SU-DHL-6 (cell line): Measurements from ENCODE around the gene STK38.
A peak's percentile ranks its signal among the peaks of the same experiment; 100 is the strongest.

Source experiments
- H2AFZ ChIP-seq: fragments of 200-600 bp; sonication (generic); 2 replicates; pipeline ENCODE4 v1.6.1; 2014; ENCODE audit warnings: low read depth, mild to moderate bottlenecking, moderate library complexity, mixed read lengths, antibody characterized with exemption, low read length; ENCODE audit not compliant: severe bottlenecking
- H3F3A ChIP-seq: fragments of 200-600 bp; shearing (Covaris generic); 2 replicates; pipeline ENCODE4 v1.6.0; 2016; ENCODE audit warnings: antibody characterized with exemption, mild to moderate bottlenecking; ENCODE audit not compliant: insufficient read depth
- H3K27ac ChIP-seq: fragments of 200-600 bp; sonication (generic); 2 replicates; pipeline ENCODE4 v1.5.1; 2016; ENCODE audit warnings: low read depth, mild to moderate bottlenecking, low read length, moderate library complexity, mixed read lengths
- H3K27me3 ChIP-seq: fragments of 200-600 bp; sonication (generic), shearing (Covaris generic); 2 replicates; pipeline ENCODE4 v1.6.0; 2014; ENCODE audit warnings: mild to moderate bottlenecking, low read length
- H3K36me3 ChIP-seq: fragments of 200-600 bp; sonication (generic); 2 replicates; pipeline ENCODE4 v1.6.1; 2014; ENCODE audit warnings: mild to moderate bottlenecking, low read length, mixed read lengths
- H3K4me2 ChIP-seq: fragments of 300-600, 200-600 bp; shearing (Covaris generic), sonication (generic); 2 replicates; pipeline ENCODE4 v1.6.0; 2014; ENCODE audit warnings: low read length, low read depth, mild to moderate bottlenecking; ENCODE audit not compliant: poor library complexity, severe bottlenecking
- H3K4me3 ChIP-seq: fragments of 200-600 bp; sonication (generic); 2 replicates; pipeline ENCODE4 v1.5.1; 2014; ENCODE audit warnings: antibody characterized with exemption, low read length, mild to moderate bottlenecking, mixed read lengths; ENCODE audit not compliant: insufficient read depth, poor library complexity, severe bottlenecking
- H3K79me2 ChIP-seq: fragments of 200-600 bp; sonication (generic); 2 replicates; pipeline ENCODE4 v1.6.1; 2014; ENCODE audit warnings: mild to moderate bottlenecking, low read length, moderate library complexity; ENCODE audit not compliant: insufficient read depth
- H3K9ac ChIP-seq: fragments of 200-600 bp; sonication (generic); 2 replicates; pipeline ENCODE4 v1.7.0; 2014; ENCODE audit warnings: mild to moderate bottlenecking, low read length
- H3K9me2 ChIP-seq: fragments of 200-600 bp; sonication (generic); replicated peaks from 2 replicates; pipeline ENCODE4 v1.6.1; 2014; ENCODE audit warnings: low read length; ENCODE audit not compliant: insufficient read depth
- H3K9me3 ChIP-seq: fragments of 200-600 bp; sonication (generic); 2 replicates; pipeline ENCODE4 v1.6.1; 2014; ENCODE audit warnings: low read length, mixed read lengths; ENCODE audit not compliant: insufficient read depth
- H4K20me1 ChIP-seq: fragments of 200-600 bp; sonication (generic); 2 replicates; pipeline ENCODE4 v1.6.1; 2014; ENCODE audit warnings: low read depth, mild to moderate bottlenecking, antibody characterized with exemption, low read length, moderate library complexity, mixed read lengths
- EZH2phosphoT487 ChIP-seq: fragments of 200-600 bp; sonication (generic), shearing (Covaris generic); conservative IDR thresholded peaks from 2 replicates; pipeline ENCODE4 v1.6.1; 2018; ENCODE audit warnings: mild to moderate bottlenecking, antibody characterized with exemption, low read length, moderate library complexity, mixed read lengths
- TF ChIP-seq, protein P1 (sequence below): fragments of 200-600 bp; sonication (generic); IDR thresholded peaks from one replicate; pipeline ENCODE4 v1.5.1; 2017; ENCODE audit warnings: antibody characterized with exemption, mild to moderate bottlenecking, low read length, moderate library complexity; ENCODE audit not compliant: insufficient read depth, poor library complexity, severe bottlenecking

Gene STK38

GRCh38 chr6:36546920-36547645 lies at the start of gene STK38:
STK38 (minus strand) TSS chr6:36547479; CDS start chr6:36540202, 7,277 bp downstream.
- peak within 1 kb of the TSS; percentile 87 for H3K4me3 ChIP-seq
- H2AFZ ChIP-seq, result peak within 1 kb of the TSS; percentile 60
- no peaks in the 10 kb centered on the region for H3K9me3 ChIP-seq
- H3K27me3 ChIP-seq, result no peaks in the 10 kb centered on the region
- H3K36me3 ChIP-seq, result 0 out of 2 replicates have a peak, but pooled peaks cover 4% of the 10 kb centered on the region
- TF ChIP-seq, protein P1, sequence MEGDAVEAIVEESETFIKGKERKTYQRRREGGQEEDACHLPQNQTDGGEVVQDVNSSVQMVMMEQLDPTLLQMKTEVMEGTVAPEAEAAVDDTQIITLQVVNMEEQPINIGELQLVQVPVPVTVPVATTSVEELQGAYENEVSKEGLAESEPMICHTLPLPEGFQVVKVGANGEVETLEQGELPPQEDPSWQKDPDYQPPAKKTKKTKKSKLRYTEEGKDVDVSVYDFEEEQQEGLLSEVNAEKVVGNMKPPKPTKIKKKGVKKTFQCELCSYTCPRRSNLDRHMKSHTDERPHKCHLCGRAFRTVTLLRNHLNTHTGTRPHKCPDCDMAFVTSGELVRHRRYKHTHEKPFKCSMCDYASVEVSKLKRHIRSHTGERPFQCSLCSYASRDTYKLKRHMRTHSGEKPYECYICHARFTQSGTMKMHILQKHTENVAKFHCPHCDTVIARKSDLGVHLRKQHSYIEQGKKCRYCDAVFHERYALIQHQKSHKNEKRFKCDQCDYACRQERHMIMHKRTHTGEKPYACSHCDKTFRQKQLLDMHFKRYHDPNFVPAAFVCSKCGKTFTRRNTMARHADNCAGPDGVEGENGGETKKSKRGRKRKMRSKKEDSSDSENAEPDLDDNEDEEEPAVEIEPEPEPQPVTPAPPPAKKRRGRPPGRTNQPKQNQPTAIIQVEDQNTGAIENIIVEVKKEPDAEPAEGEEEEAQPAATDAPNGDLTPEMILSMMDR, result peak; percentile 55
- no peak for TF ChIP-seq EZH2phosphoT487
- no peaks in the 10 kb centered on the region for H3K9me2 ChIP-seq
- 0 out of 2 replicates have a peak, but pooled peaks cover 7% of the 10 kb centered on the region for H4K20me1 ChIP-seq
- peak within 1 kb of the TSS; percentile 76 for H3K4me2 ChIP-seq
- peak within 1 kb of the TSS; percentile 80 for H3K9ac ChIP-seq
- peaks cover 16% of the 10 kb centered on the region; the same call in 1 of the 2 replicates for H3F3A ChIP-seq
- peaks cover 51% of the 10 kb centered on the region for H3K79me2 ChIP-seq
- peak within 1 kb of the TSS; percentile 66 for H3K27ac ChIP-seq

DNA sequence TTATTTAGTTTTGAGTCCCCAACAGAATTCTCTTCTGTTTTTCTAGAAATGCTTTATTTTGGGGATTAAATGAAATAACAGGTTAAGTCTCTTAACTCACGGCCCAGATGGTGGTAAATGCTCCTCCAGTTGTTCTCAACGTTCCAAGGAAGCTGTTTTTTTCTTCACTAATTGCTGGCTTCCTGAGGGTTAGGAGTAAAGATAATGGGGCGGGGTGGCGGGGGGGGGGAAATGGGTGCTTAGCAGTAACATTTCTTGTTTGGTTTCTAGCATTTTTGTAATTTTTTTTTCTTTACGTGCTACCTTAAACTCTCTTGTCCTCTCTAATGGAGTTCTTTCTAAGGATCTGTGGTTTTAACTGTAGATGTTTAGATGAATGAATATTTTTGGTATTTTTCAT lies 49.1 kb upstream of the STK38 start:
- no peak overlapping the region for H2AFZ ChIP-seq
- no peaks in the 10 kb centered on the region for H3K9me3 ChIP-seq
- H3K4me2 ChIP-seq, result peak overlapping the region; percentile 76
- peaks cover 96% of the 10 kb centered on the region for H3F3A ChIP-seq
- no peak for TF ChIP-seq EZH2phosphoT487
- TF ChIP-seq, protein P1, result no peak
- H3K27ac ChIP-seq, result peak overlapping the region; percentile 27; the same call in 1 of the 2 replicates
- H3K9ac ChIP-seq, result peak overlapping the region; percentile 87
- peaks cover 66% of the 10 kb centered on the region for H4K20me1 ChIP-seq
- H3K79me2 ChIP-seq, result peaks cover 71% of the 10 kb centered on the region
- peaks cover 66% of the 10 kb centered on the region for H3K36me3 ChIP-seq
- H3K9me2 ChIP-seq, result no peaks in the 10 kb centered on the region
- H3K27me3 ChIP-seq, result no peaks in the 10 kb centered on the region
- H3K4me3 ChIP-seq, result peak overlapping the region; percentile 100

- Histone ChIP-seq H3F3A (peaks cover 88% of the 10 kb centered on the region), H3K36me3 (peaks cover 53% of the 10 kb centered on the region), H3K4me2 (peak overlapping the region; percentile 76), H3K27me3 (no peaks in the 10 kb centered on the region), H3K9ac (peak overlapping the region; percentile 87), H4K20me1 (peaks cover 53% of the 10 kb centered on the region), H2AFZ (no peak overlapping the region), H3K9me2 (no peaks in the 10 kb centered on the region), H3K79me2 (peaks cover 58% of the 10 kb centered on the region), H3K27ac (peak overlapping the region; percentile 93), H3K9me3 (no peaks in the 10 kb centered on the region), H3K4me3 (peak overlapping the region; percentile 100)
- TF ChIP-seq EZH2phosphoT487, result no peak
- TF ChIP-seq, protein P1, result no peak
Observed at GRCh38 chr6:36594816-36595643, 47.8 kb upstream of the STK38 start.
